Keratinocyte (primary cell): ENCODE data around the gene NPLOC4. TPM values are rescaled to one million over a fixed set of nuclear protein-coding genes. Genes with fewer than 3 reads are reported as not detected.
A peak's percentile ranks its signal among the peaks of the same experiment; 100 is the strongest.

Experiments used
- DNase-seq: peaks from one replicate; pipeline ENCODE4 v3.0.0-alpha.2; 2011; ENCODE audit warnings: low read depth, missing footprints, low spot score
- FAIRE-seq: peaks from 2 replicates; lab custom pipeline; 2011; peaks lifted over from hg19 to GRCh38; lab: Jason Lieb, UNC
- H2AFZ ChIP-seq: 2 replicates; pipeline ENCODE4 v1.6.0; 2012; ENCODE audit warnings: low read length, control low read depth, inconsistent platforms; ENCODE audit not compliant: control insufficient read depth
- H3K27ac ChIP-seq: 2 replicates; pipeline ENCODE4 v1.5.1; 2011; ENCODE audit warnings: low read length; ENCODE audit not compliant: control insufficient read depth, insufficient read depth
- H3K27me3 ChIP-seq: 3 replicates; pipeline ENCODE4 v1.6.0; 2011; ENCODE audit warnings: low read length; ENCODE audit not compliant: control insufficient read depth, insufficient read depth; ENCODE audit errors: extremely low read depth
- H3K36me3 ChIP-seq, 2 experiments: 2 replicates in 1 of 2; 3 replicates in 1 of 2; pipeline ENCODE4 v1.5.1; 2011; ENCODE audit warnings: low read length in 2 of 2, mild to moderate bottlenecking in 1 of 2; ENCODE audit not compliant: control insufficient read depth in 2 of 2, insufficient read depth in 2 of 2; ENCODE audit errors: extremely low read depth in 1 of 2
- H3K4me1 ChIP-seq: 3 replicates; pipeline ENCODE4 v1.5.1; 2011; ENCODE audit warnings: low read length; ENCODE audit not compliant: control insufficient read depth, insufficient read depth; ENCODE audit errors: extremely low read depth
- H3K4me2 ChIP-seq: 3 replicates; pipeline ENCODE4 v1.6.0; 2011; ENCODE audit warnings: low read depth, low read length; ENCODE audit not compliant: control insufficient read depth, insufficient read depth; ENCODE audit errors: extremely low read depth
- H3K4me3 ChIP-seq, 3 experiments: fragments of 200-600 bp in 1 of 3; sonication (generic) in 1 of 3; 2 replicates in 2 of 3; 3 replicates in 1 of 3; pipeline ENCODE4 v1.5.1; 2011 to 2016; ENCODE audit warnings: low read length in 3 of 3, mild to moderate bottlenecking in 3 of 3, control low read depth in 2 of 3, inconsistent platforms in 1 of 3, low read depth in 1 of 3, mixed read lengths in 1 of 3, mixed run types in 1 of 3, moderate library complexity in 1 of 3; ENCODE audit not compliant: control insufficient read depth in 2 of 3, insufficient read depth in 2 of 3; ENCODE audit errors: extremely low read depth in 1 of 3
- H3K79me2 ChIP-seq: 2 replicates; pipeline ENCODE4 v1.6.0; 2012; ENCODE audit warnings: low read length; ENCODE audit not compliant: control insufficient read depth, insufficient read depth
- H3K9ac ChIP-seq: 3 replicates; pipeline ENCODE4 v1.6.0; 2011; ENCODE audit warnings: low read length; ENCODE audit not compliant: control insufficient read depth, insufficient read depth; ENCODE audit errors: extremely low read depth
- H3K9me1 ChIP-seq: 3 replicates; pipeline ENCODE4 v1.6.0; 2011; ENCODE audit warnings: low read length; ENCODE audit not compliant: control insufficient read depth, insufficient read depth; ENCODE audit errors: extremely low read depth
- H3K9me3 ChIP-seq: 2 replicates; pipeline ENCODE4 v1.5.1; 2012; ENCODE audit warnings: low read depth, low read length; ENCODE audit not compliant: control insufficient read depth
- H4K20me1 ChIP-seq: 3 replicates; pipeline ENCODE4 v1.6.0; 2011; ENCODE audit warnings: low read length; ENCODE audit not compliant: control insufficient read depth, insufficient read depth; ENCODE audit errors: extremely low read depth
- CTCF ChIP-seq, 3 experiments: IDR thresholded peaks in 1 of 3; conservative IDR thresholded peaks in 1 of 3; optimal IDR thresholded peaks in 1 of 3; 2 replicates in 2 of 3; 3 replicates in 1 of 3; pipeline versions ENCODE3 to v1.5.1; 2011; ENCODE audit warnings: low read length in 3 of 3, mild to moderate bottlenecking in 3 of 3, moderate library complexity in 2 of 3, control low read depth in 1 of 3, inconsistent platforms in 1 of 3; ENCODE audit not compliant: insufficient read depth in 2 of 3; ENCODE audit errors: extremely low read depth in 1 of 3
- EZH2 ChIP-seq: IDR thresholded peaks from one replicate; pipeline ENCODE4 v1.6.1; 2012; ENCODE audit warnings: inconsistent platforms, mild to moderate bottlenecking, low read length, moderate library complexity
- dilution Hi-C: fragments of 300-500 bp; cut with MboI; formaldehyde crosslinking; loops from one replicate; pipeline ENCODE4 v1.7.0; 2020; ENCODE audit warnings: low sequenced_read_pairs; ENCODE audit not compliant: extremely low pct_ligation_motif_present
- polyA plus RNA-seq, 5 experiments: library from polyadenylated mRNA; depleted of rRNA in 3 of 5; stranded (reverse) in 3 of 5; stranded (forward) in 1 of 5; unstranded in 1 of 5; fragments of >200 nt; gene quantifications; 1 replicate in 1 of 5; 2 replicates in 3 of 5; 3 replicates in 1 of 5; pipeline versions ENCODE4 v1.2.1 to v1.2.3, GENCODE V29; 2011 to 2012; ENCODE audit warnings: missing spikeins in 2 of 5, low read depth in 1 of 5, low replicate concordance in 1 of 5

The NPLOC4 gene
- polyA plus RNA-seq, 1 donor (not counting 4 experiments of a cell fraction or from before 2014, with no cell fraction given) = 64.0 TPM

GRCh38 chr17:81667754-81668153 is 30.8 kb upstream of the NPLOC4 start:
- DNase-seq = no peak
- no peak for FAIRE-seq
- peak overlapping the region; percentile 69 for H3K9ac ChIP-seq

GRCh38 chr17:81666342-81667191 is 29.7 kb upstream of the NPLOC4 start, which contains the start of the genes CCDC137 and OXLD1:
Gene CCDC137 (plus strand): TSS chr17:81666737. CDS start chr17:81666767, 30 bp downstream.
Gene OXLD1 (minus strand): TSS chr17:81666605. CDS start chr17:81666577, 28 bp downstream.
- Histone ChIP-seq H3K9ac (peak within 1 kb of the TSS; percentile 92), H3K9me3 (no peaks in the 10 kb centered on the region)

More at GRCh38 chr17:81667754-81668153, 30.8 kb upstream of the NPLOC4 start:
- H3K79me2 ChIP-seq = peaks cover 50% of the 10 kb centered on the region
- H3K4me1 ChIP-seq = peaks cover 25% of the 10 kb centered on the region
- peak overlapping the region; percentile 68 to 83 (median 74) for H3K4me3 ChIP-seq
- peak overlapping the region; percentile 93 for H3K4me2 ChIP-seq
- H3K27me3 ChIP-seq = no peaks in the 10 kb centered on the region
- dilution Hi-C loops = no loop called here
- TF ChIP-seq EZH2 (no peak), CTCF (optimal IDR thresholded peaks at IDR 0.05 in 1 of 3, IDR thresholded peaks at IDR 0.05 in 1 of 3, conservative IDR thresholded peaks at IDR 0.05 in 1 of 3; ENCODE audit: extremely low read depth in 1 of 3, insufficient read depth in 2 of 3, low read length in 3 of 3) (peak in 2 of 3 experiments; percentile 71 to 85)
- H2AFZ ChIP-seq = peak overlapping the region; percentile 13
- H4K20me1 ChIP-seq = no peaks in the 10 kb centered on the region
- no peaks in the 10 kb centered on the region for H3K9me3 ChIP-seq
- H3K27ac ChIP-seq = peak overlapping the region; percentile 60
- H3K9me1 ChIP-seq = no peaks in the 10 kb centered on the region
- peaks cover 28 to 48% of the 10 kb centered on the region in 2 experiments for H3K36me3 ChIP-seq

More at GRCh38 chr17:81666342-81667191, 29.7 kb upstream of the NPLOC4 start, which contains the start of the genes CCDC137 and OXLD1:
- dilution Hi-C loops = no loop called here
- Histone ChIP-seq H3K79me2 (peaks cover 44% of the 10 kb centered on the region), H3K9me1 (no peaks in the 10 kb centered on the region), H3K4me2 (peak within 1 kb of the TSS; percentile 93), H3K36me3 (peaks cover 17 to 38% of the 10 kb centered on the region in 2 experiments), H3K4me3 (peak within 1 kb of the TSS; percentile 74 to 89 (median 83)), H4K20me1 (no peaks in the 10 kb centered on the region), H3K4me1 (peaks cover 25% of the 10 kb centered on the region), H3K27me3 (no peaks in the 10 kb centered on the region), H2AFZ (peak within 1 kb of the TSS; percentile 64), H3K27ac (peak within 1 kb of the TSS; percentile 80)
- TF ChIP-seq EZH2 = no peak
- no peak for TF ChIP-seq CTCF (optimal IDR thresholded peaks at IDR 0.05 in 1 of 3, IDR thresholded peaks at IDR 0.05 in 1 of 3, conservative IDR thresholded peaks at IDR 0.05 in 1 of 3; ENCODE audit: extremely low read depth in 1 of 3, insufficient read depth in 2 of 3, low read length in 3 of 3)
- no peak for FAIRE-seq
- peak; percentile 87 for DNase-seq
